ENCODE measurements around the gene PLA2G4B.

GRCh38 chr15:41866263-41866703 lies 27.6 kb downstream of the PLA2G4B start:
- TF ChIP-seq EZH2phosphoT487 (IDR thresholded peaks at IDR 0.05; ENCODE audit: insufficient read depth, low read depth) (no peak), EZH2 (IDR thresholded peaks at IDR 0.05; ENCODE audit: insufficient read depth, poor library complexity, severe bottlenecking) (no peak)
